HG03342 (cell line): Measurements from ENCODE around the gene KMT2E.
"Not testable (repeated sequence)": the region's sequence is repeated elsewhere in the genome, so short reads cannot be mapped to it uniquely, and the experiment has no call there.

Source experiments
- ATAC-seq: cut with Tn5 transposase; IDR thresholded peaks from one replicate; pipeline ENCODE4 v1.9.1; 2021; ENCODE audit warnings: mild to moderate bottlenecking, moderate library complexity; ENCODE audit not compliant: unreplicated experiment

The KMT2E gene

DNA sequence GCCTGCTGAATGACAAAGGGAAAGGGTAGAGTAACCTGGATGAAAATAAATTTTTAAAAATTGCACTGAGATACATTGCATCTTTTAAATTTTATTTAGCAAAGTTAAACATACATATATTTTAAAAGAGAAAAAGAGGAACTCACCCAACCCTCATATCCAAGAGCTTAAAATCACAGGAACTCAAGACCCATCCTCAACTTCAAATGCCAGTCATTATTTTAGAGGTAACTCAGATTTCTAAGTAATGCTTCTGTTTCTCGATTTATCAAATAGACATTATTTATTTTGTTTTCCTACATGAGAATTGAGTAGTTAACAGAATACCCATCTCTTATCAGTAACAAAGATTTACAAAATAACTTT, 32.4 kb upstream of the KMT2E start:
- ATAC-seq: no peak

DNA sequence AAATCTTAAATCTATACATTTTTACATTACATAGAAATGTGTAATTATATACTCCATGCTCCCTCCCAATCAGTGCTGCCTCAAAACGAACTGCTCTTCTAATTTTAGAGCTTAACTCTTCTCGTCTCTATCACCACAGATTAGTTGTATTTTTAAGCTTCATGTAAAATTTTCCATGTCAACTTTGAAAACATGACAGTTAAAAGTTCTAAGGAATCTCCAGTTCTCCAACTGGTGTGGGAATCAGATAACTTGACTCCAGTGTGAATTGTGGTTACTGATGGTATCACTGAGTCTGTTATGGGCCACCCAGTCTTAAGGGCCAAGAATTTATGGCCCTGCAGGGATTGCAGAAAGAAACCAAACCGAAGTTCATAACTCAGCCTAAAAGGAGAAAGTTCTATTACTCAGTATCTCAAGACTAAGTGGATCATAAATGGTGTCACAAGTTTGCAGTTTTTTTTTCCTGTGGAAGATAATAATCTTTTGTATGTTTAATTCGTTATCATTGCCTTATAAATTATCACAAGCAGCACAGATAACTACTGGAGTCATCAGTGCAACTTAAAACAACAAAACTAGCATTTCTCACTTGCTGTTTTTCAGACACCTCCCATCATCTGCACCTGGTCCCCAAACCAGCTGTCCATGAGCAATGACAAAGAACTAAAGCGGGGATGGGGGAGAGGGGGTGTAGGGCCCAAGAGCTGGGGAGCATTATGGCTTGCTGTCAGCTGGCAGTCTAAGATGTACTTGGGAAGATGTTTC, 31.5 kb upstream of the KMT2E start:
- ATAC-seq: no peak

DNA sequence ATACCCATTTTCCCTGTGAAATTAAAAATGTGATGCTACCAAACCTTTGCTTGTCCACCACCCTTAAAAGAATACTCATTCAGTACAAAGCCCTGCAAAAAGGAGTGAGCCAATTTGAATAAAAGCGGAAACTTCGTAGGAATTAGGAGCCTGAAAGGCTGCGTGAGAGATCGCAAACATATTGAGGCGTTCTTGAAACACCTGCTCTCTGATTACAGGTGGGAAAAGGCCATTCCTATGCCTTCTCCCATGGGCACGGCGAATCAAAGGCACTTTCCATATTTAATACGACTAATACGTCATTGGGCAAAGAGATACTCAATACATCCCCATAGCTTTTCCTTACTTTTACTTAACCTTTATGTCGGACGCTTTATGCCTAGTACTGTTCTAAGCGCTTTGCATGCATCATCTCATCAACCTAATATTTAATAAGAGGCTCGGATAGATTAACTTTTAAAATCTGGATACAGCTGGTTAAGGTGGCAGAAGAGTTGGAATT, 30.9 kb upstream of the KMT2E start:
- no peak for ATAC-seq

DNA sequence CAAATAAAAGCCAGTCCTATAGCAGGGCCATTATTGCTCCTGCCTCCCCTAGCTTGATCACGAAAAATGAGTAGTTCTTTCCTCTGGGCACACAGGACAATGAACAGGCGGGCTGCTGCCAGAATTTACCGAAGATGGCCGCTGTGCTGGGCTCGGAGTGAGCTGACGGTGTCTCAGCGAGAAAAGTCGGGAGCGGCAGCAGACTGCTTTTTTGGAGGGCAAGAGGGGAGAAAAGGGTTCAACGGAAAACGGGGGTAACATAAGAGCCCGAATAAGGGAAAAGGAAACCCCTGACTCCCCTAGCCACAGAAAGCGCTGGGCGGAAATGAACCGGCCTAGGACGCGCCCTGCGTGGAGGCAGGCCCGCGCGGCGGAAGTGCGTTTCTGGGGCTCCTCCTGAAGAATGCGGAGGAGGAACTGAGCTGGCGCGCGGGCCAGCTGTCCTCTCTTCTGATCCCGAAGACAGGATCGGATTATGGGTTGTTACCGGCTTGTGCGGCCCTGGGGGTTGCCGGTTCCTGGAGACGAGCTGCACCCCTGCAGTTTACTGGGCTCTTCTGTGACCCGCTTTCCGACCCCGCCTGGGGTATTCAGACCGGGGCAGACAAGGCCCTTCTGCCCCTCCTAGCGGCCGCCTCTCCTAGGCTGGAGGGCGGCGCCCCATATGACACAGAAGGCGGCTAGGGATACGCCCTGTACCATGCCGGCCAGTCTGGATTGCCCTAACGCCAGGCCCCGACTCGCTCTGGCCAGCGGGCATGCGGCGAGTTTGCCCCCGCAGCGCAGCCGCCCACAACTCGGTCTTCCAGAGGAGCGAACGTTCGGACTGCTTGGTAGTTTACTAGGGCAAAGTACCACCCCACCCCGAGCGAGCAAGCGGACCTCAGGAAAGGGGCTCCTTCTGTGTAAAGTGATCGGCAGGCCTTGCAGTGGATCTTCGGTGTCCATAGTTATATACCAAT, 30.1 kb upstream of the KMT2E start:
- peak; percentile 87 for ATAC-seq

DNA sequence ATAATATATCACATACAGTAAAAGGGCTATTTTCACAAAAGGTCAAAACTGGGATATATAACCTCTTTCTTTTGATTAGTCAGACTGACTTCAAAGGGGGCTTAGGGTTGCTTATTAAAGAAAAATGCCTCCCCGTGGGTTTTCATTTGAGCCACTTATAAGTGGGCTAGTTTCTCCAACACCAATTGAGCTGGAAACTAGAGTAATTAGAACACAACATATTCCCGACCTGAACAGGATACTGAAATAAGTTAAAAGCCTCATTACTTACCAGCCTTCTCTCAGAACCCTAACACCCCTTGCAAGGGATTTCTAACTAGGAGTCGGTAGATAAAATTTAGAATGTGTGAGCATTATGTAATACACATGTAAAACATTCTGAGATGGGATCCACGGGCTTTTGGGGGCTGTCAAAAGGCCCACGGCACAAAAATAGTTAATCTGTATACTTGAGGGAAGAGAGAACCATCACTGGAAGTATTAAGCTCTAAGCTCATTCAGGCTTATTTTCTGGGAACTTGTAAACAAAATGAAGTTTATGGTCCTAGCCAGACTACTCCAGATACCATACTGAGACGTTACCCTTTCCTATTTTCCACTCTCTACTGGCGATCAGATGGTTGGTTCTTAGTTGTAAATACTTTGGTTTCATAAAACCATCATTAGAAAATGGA, 29.3 kb upstream of the KMT2E start:
- no peak for ATAC-seq

DNA sequence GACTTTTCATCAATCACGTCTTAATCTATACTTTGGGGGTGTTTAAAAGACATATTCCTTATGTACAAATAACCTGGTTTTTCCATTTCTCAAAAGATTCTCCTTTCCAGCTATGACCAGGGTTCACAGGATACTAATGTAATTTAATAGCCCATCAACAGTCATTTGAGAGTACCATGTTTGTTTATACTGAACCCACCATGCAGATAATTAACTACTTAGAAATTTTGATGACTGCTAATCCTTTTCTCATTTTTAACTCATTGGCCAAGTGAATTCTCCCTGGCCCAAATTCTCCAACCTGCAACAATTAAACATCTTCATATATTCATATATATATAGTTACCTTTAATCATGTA, 28.8 kb upstream of the KMT2E start:
- ATAC-seq: no peak

DNA sequence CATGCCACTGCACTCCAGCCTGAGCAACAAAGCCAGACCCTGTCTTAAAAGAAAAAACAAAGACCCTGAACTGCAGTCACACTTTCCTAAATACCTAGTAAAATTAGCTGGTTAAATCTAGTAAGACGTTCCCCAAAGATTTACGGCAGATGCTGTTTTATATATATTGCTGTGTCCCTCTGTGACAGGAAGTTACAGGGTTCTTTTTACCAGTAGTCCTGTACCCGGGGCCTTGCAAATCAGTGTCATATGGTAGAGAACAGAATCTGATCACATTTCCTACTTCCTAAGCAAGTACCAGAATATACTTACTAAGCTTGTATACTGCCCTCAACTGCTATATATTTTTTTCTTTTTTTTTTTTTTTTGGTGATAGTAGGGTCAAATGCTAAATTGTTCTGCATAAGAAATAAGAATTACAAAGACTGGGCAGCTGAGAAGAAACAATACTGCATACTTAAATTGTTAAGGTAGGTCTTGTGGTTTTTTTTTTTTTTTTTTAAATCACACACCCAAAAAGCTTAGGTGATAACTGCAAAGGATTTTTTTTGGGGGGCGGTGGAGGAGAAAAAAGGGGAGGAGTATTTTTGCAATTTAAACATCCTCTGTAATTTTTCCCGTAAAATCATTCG, 27.3 kb upstream of the KMT2E start:
- no peak for ATAC-seq

DNA sequence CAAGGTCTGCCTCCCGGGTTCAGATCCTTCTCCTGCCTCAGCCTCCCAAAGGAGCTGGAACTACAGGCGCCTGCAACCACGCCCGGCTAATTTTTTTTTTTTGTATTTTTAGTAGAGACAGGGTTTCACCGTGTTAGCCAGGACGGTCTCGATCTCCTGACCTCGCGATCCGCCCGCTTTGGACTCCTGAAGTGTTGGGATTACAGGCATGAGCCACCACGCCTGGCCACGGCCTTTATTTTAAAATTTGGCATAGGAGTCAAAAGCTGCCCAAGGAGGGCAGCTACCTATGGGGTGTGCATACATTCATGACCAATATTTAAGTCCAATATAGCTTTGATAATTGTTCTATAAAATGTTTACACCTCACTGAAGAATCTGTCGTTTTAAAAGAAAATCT, 26.6 kb upstream of the KMT2E start:
- not testable (repeated sequence) for ATAC-seq

DNA sequence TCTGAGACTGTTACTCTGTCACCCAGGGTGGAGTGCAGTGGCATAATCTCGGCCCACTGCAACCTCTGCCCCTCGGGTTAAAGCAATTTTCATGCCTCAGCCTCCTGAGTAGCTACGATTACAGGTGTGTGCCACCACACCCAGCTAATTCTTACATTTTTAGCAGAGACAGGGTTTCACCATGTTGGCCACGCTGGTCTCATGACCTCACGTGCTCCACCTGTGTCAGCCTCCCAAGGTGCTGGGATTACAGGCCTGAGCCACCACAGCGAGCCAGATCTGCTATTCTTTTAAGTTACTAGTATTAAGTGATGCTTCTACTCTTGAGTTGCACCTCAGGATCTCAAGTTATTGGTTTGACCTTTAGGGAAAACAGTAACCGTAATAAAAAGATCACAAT, 23.0 kb upstream of the KMT2E start:
- no peak for ATAC-seq

DNA sequence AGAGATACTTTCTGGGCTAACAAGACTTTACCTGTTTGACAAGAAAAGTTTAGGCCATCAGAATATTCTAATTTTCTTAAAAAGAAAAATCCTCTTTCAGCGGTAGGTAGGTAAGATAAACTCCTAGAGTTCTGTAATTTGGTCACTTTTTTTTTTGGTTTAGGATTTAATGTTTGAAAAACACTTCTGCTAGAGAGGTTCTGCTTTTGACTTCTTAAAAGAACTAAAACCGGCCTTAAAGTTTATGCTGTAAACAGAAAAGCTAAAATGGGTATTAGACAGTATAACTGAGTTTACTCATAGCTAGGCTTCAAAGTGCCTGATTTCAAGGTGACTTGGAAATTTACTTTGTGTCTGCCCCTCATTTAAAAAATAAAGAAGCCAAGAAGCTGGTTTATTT, 21.7 kb upstream of the KMT2E start:
- ATAC-seq: no peak

DNA sequence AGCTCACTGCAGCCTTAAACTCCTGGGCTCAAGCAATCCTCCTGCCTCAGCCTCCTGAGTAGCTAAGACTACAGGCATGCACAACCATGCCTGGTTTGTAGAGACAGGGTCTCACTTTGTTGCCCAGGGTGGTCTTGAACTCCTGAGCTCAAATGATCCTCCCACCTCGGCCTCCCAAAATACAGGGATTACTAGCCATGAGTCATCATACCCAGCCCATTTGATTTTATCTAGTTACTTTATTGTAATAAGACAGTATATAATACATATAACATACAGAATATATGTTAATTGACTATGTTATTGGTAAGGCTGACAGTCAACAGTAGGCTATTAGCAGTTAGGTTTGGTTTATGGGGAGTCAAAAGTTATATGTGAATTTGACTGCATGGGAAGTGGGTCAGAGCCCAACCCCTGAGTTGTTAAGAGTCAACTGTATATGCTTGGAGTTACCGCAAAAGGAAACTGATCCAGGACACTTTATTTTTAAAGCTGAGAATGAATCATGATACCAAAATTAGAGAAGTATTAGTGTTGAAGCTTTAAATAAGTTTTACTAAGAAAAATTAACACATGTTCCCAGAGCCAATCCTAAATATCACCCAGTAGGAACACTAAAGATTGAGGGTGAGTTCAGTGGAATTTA, 20.7 kb upstream of the KMT2E start:
- no peak for ATAC-seq

DNA sequence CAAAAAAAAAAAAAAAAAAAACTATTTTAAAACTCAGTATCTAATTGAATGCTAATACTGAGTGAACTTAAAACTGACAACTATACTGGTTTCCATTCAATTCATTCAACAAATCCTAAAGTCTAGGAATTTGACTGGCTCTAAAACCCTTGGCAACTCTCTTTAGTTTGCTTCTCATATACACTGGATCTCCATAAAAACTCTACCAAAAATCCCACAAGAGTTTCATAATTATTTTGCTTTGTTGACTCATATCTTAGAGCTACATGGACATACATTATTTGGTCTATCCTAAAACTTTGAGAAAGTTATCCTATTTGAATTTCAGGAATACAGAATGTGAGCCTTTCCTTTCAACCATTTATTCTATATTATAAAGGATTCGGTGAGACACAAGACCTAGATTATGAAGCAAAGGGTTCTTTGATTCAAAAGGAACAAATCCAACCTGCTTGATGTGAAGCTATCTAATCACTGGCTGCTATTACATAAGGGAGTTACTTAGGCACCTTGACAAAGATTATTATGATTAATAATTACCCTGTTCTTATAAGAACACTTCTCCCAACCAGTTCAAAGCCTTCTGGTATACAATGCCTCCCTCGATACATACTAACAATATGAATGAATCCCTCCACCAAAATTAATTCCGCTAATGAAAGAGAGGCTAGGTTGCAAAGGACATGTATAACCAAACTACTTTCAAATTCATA, 15.8 kb upstream of the KMT2E start:
- ATAC-seq: no peak

DNA sequence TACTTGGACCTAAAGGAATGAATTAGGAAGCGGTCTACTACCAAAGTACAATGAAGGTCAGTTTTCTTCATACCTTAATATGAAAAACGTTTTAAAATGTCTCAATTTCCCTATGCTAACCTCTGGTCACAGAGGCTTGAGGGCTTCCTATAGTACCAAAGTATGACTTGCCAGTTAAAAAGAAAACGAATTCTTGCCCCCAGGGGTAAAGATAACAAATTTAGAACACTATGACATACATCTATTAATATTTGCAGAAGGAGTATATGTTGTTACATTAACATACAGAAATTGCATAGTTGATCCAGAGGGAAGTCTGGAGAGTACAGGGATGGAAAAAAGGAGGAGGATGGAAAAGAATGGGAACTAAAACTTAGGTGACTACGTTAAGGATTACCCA, 13.8 kb upstream of the KMT2E start:
- ATAC-seq: no peak

DNA sequence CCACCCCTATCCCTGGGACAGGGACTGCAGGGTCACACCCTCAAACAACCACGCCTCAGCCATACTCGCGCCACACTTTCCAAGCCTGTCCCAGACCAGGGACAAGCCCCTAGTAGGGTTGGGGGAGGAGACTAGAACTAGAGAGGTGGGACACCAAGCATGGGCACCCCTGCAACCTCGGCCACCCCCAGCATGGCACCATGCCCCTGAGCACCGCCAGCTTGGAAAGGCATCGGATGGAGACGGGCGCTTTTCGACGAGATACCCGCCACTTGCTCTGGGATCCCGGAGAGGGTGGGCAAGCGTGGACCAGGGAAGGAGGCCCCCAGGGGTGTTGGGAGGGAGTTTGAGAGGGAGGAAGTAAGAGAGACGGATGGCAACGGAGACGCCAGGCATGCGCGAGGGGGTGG, 13.1 kb upstream of the KMT2E start:
- no peak for ATAC-seq

DNA sequence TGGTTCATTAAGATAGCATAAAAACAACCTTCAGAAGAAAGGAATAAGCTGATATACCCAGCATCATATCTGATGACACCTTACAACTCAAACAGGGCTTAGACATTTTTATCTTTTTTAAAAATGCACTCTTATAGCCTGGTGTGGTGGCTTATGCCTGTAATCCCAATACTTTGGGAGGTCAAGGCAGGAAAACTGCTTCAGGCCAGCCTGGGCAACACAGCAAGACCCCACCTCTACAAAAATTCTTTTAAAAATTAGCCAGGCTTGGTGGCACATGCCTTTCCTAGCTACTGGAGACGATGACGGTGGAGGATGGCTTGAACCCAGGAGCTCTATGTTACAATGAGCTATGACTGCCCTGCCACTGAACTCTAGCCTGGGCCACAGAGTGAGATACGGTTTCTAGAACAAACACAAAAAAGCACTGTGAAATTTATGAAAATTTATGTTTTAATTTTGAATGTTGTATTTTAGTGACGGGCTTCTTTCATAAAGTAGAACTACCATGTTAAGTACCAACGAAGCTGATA, 12.3 kb upstream of the KMT2E start:
- no peak for ATAC-seq

DNA sequence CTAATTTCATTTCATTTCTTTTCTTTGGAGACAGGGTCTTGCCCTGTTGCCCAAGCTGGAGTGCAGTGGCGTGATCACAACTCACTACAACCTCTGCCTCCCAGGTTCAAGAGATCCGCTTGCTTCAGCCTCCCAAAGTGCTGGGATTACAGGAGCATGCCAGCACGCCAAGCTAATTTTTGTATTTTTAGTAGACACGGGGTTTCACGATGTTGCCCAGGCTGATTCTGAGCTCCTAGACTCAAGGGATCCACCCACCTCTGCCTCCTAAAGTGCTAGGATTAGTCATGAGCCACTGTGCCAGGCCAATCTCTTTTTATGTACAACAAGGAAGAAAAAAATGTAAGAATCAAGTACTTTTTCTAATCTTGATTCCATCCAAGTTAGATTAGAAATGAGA, 10.7 kb upstream of the KMT2E start:
- ATAC-seq: no peak

DNA sequence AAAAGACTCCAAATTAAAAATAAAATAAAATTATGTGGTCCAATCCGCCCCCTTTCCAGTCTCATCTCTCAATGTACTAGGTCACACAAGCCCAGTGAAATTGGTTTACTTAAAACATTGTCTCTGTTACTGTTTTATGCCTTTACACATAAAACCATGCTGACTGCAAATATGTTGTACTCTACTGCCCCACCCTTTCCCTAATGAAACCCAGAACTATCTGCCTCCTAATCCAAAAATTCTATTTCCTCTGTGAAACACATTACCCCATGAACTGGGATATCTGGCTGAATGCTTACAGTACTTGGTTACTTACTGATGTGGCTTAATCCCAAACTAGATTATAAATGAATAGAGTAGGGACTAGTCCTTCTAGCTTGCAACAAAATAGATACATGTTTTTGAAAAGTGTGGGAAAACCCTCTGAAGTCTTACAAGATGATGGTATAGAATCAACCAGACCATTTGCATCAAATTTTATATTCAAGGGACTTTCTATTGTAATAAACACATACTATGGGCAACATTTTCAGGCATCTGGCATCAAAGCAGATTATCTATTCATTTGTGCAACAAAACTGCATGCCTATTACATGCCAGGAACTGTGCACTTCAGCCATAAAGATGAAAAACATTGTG, 10.0 kb upstream of the KMT2E start:
- ATAC-seq: no peak

DNA sequence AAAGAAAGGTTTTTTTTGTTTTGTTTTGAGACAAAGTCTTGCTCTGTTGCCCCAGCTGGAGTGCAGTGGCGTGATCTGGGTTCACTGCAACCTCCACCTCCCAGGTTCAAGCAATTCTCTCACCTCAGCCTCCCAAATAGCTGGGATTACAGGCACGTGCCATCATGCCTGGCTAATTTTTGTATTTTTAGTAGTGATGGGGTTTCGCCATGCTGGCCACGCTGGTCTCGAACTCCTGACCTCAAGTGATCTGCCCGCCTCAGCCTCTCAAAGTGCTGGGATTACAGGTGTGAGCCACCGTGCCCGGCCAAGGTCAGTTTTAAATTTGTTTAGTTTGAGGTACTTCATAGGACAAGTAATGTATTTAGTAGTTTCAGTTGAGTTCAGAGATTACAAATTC, 9.0 kb upstream of the KMT2E start:
- ATAC-seq: not testable (repeated sequence)

DNA sequence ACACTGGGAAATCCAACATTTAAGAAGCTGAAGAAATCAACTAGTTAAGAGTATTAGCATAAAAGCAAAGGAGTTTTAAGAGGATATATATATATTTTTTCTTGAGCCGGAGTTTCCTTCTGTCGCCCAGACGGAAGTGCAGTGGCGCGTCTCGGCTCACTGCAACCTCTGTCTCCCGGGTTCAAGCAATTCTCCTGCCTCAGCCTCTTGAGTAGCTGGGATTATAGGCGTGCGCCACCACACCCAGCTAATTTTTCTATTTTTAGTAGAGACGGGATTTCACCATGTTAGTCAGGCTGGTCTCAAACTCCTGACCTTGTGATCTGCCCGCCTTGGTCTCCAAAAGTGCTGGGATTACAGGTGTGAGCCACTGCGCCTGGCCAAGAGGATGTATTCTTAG, 8.5 kb upstream of the KMT2E start:
- ATAC-seq: not testable (repeated sequence)
